EL (cell line): ENCODE results near the gene IL4R.
"Not testable (repeated sequence)": the region's sequence is repeated elsewhere in the genome, so short reads cannot be mapped to it uniquely, and the experiment has no call there.

Experiments
- DNase-seq: peaks from one replicate; pipeline ENCODE4 v3.0.0-alpha.2; 2016

Gene IL4R

GRCh38 chr16:27313422-27314160 lies at the start of gene IL4R:
IL4R (plus strand) TSS chr16:27313974; CDS start chr16:27340204, 26,230 bp downstream.
- DNase-seq: peak; percentile 73

- peak; percentile 73 for DNase-seq
Measured at GRCh38 chr16:27264151-27264550, 49.6 kb upstream of the IL4R start.

- no peak for DNase-seq
Measured at GRCh38 chr16:27265982-27266381, 47.8 kb upstream of the IL4R start.

- no peak for DNase-seq
Measured at GRCh38 chr16:27267037-27267677, 46.6 kb upstream of the IL4R start.

GRCh38 chr16:27268376-27269299 lies 45.1 kb upstream of the IL4R start, which contains the start of gene NSMCE1:
NSMCE1 (minus strand) TSS chr16:27268772; CDS start chr16:27257570, 11,202 bp downstream.
- peak; percentile 95 for DNase-seq

- no peak for DNase-seq
Measured at GRCh38 chr16:27269300-27270150, 44.2 kb upstream of the IL4R start.

GRCh38 chr16:27270349-27270748 lies 43.4 kb upstream of the IL4R start:
- DNase-seq: no peak

GRCh38 chr16:27272076-27272475 lies 41.7 kb upstream of the IL4R start:
- DNase-seq: no peak

GRCh38 chr16:27272697-27273096 lies 41.1 kb upstream of the IL4R start:
- DNase-seq: not testable (repeated sequence)

- no peak for DNase-seq
Measured at GRCh38 chr16:27273330-27273669, 40.5 kb upstream of the IL4R start.

GRCh38 chr16:27273670-27274423 lies 39.9 kb upstream of the IL4R start:
- DNase-seq: peak; percentile 41

GRCh38 chr16:27274424-27274874 lies 39.3 kb upstream of the IL4R start:
- DNase-seq: not testable (repeated sequence)

- DNase-seq: no peak
Measured at GRCh38 chr16:27275394-27275793, 38.4 kb upstream of the IL4R start.

GRCh38 chr16:27281243-27281642 lies 32.5 kb upstream of the IL4R start:
- no peak for DNase-seq

GRCh38 chr16:27284865-27285675 lies 28.7 kb upstream of the IL4R start:
- DNase-seq: no peak

- DNase-seq: no peak
Measured at GRCh38 chr16:27285676-27286196, 28.0 kb upstream of the IL4R start.

- DNase-seq: peak; percentile 96
Measured at GRCh38 chr16:27286451-27286850, 27.3 kb upstream of the IL4R start.

GRCh38 chr16:27287051-27287811 lies 26.5 kb upstream of the IL4R start:
- peak; percentile 18 for DNase-seq

- DNase-seq: no peak
Measured at GRCh38 chr16:27287887-27288286, 25.9 kb upstream of the IL4R start.

GRCh38 chr16:27288313-27288712 lies 25.5 kb upstream of the IL4R start:
- not testable (repeated sequence) for DNase-seq
